H1 (cell line): ENCODE measurements around the gene YWHAE.

ENCODE experiments used
- BACH1 ChIP-seq: IDR thresholded peaks from 2 replicates; pipeline ENCODE4 v1.6.1; 2012; ENCODE audit warnings: low read length, improper control_type of control experiment
- CBX5 ChIP-seq: fragments of 300-800, 300-1000 bp; sonication (generic); IDR thresholded peaks from 2 replicates; pipeline ENCODE4 v1.7.1; 2016; ENCODE audit warnings: antibody characterized with exemption, low read length, low read depth
- CTCF ChIP-seq, 3 experiments: IDR thresholded peaks; 1 replicate in 2 of 3; 2 replicates in 1 of 3; pipeline versions ENCODE4 v1.5.1 to v1.6.1; 2011; ENCODE audit warnings: low read length in 3 of 3, mild to moderate bottlenecking in 3 of 3, inconsistent platforms in 2 of 3, low read depth in 1 of 3, moderate library complexity in 1 of 3; ENCODE audit not compliant: insufficient read depth in 1 of 3; ENCODE audit errors: control extremely low read depth in 1 of 3
- NANOG ChIP-seq: IDR thresholded peaks from 2 replicates; pipeline ENCODE4 v1.6.1; 2011; ENCODE audit warnings: low read length, low read depth, mild to moderate bottlenecking, inconsistent platforms; ENCODE audit not compliant: insufficient read depth, poor library complexity, severe bottlenecking
- POLR2A ChIP-seq, 2 experiments: IDR thresholded peaks; 1 replicate in 1 of 2; 2 replicates in 1 of 2; pipeline ENCODE4 v1.6.1; 2011; ENCODE audit warnings: low read depth in 2 of 2, low read length in 2 of 2, mild to moderate bottlenecking in 2 of 2; ENCODE audit errors: control extremely low read depth in 1 of 2
- SRF ChIP-seq: IDR thresholded peaks from 2 replicates; pipeline ENCODE4 v1.6.1; 2011; ENCODE audit warnings: mild to moderate bottlenecking, low read depth, low read length, moderate library complexity

- TF ChIP-seq CTCF (IDR thresholded peaks at IDR 0.05; ENCODE audit: control extremely low read depth in 1 of 3, insufficient read depth in 1 of 3, low read depth in 1 of 3, low read length in 3 of 3) = no peak
- TF ChIP-seq SRF = no peak
- TF ChIP-seq NANOG = no peak
- TF ChIP-seq CBX5 = no peak
- TF ChIP-seq BACH1 = no peak
- 0 out of 3 replicates have a peak, but pooled peaks of 1 of the 2 experiments have one; percentile 26 for TF ChIP-seq POLR2A (IDR thresholded peaks at IDR 0.05; ENCODE audit: control extremely low read depth in 1 of 2, low read depth in 2 of 2, low read length in 2 of 2)
Measured at GRCh38 chr17:1374431-1375177, 25.4 kb downstream of the YWHAE start.
